HG02678 (cell line): ENCODE measurements around the gene GLP2R.

ENCODE experiments used
- ATAC-seq: cut with Tn5 transposase; IDR thresholded peaks from one replicate; pipeline ENCODE4 v1.9.1; 2021; ENCODE audit warnings: mild to moderate bottlenecking, moderate library complexity; ENCODE audit not compliant: unreplicated experiment

Gene GLP2R

DNA sequence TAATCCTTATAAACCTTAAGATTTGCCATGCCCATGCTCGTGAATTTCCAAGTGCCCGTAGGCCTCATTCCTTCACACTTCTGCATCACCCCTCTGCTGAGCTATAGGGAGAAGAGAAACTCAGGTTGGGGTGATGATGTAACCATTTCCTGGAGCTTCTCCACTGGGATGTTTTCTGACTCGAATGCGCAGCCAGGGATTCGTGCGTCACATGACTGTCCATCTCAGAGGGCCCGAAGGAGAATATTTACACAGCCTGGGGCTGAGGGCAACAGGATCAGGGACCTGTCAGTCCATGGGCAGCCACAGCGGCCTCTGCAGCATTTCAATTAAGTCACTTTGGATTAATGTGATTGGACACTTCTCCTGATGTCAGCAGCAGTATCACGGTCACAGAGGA is 12.6 kb upstream of the GLP2R start:
- ATAC-seq: no peak

DNA sequence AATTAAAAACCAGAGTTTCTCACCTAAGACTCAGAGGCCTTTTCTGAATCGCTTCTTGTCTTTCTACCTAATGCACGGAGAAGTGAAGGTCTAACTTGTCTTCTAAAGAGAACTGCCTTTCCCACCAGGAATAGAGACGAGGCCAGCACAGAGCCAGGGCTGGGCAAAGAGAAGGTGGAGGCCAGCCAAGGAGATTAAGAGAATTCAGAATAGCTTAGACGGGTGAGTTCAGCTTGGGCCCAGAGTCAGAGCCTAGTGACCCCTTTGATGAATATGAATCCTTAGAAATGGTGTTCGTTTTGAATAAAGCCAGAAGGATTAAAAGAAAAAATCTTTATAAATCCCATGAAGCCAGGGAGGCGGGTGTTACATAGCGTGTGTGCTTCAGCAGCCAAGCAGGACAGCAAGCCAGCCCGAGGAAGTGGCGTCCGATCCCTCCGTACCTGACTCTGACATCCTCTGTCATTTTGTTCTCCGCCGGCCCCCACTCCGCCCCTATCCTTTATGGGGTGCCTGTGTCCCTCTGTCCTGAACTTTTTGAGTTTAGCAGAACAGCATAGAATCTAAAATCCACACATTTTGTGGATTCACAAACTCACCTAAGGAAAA is 11.3 kb upstream of the GLP2R start:
- no peak for ATAC-seq

DNA sequence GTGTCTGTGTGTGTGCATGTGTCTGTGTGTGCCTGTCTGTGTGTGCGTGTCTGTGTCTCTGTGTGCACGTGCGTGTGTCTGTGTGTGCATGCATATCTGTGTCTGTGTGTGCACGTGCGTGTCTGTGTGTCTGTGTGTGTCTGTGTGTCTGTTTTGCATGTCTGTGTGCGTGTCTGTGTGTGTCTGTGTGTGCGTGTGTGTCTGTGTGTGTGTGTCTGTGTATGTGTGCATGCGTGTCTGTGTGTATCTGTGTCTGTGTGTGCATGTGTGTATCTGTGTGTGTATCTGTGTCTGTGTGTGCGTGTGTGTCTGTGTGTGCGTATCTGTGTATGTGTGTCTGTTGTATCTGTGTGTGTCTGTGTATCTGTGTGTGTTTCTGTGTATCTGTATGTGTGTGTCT is 9.3 kb upstream of the GLP2R start:
- no peak for ATAC-seq

DNA sequence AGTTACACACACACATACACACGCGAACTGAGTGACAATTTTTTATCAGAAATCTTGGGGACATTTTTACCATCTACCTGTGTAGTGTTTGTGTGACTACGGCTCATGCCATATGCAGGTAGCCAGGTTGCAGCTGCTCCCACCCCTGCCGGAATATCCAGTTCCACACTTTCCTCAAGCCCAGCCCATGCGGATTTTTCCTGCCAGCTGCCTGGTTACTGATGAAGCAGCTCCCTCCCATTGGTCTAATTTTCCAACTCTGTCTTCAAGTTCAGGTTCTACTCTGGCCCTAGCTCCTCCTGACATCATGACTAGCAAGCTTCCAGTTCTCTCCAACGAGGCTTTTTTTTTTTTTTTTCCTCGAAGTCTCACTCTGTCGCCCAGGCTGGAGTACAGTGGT is 8.6 kb upstream of the GLP2R start:
- no peak for ATAC-seq

DNA sequence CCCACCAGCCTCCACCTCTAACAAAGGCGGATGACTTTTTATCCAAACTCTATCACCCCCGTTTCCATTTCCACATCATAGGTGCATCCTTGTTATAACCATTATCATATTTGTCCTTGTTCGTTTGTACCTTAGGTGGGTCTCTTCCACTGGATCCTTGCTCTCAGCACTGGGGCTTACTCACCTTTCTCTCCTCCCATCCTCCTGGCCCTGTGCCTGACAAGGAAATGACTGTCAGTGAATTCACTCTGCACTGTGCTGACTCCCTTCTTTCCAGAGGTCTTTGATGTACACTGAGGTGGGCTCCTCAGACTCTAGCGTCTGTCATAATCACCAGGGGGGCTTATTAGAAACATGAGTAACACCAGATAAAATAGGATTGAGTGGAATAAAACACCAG is 7.0 kb upstream of the GLP2R start:
- no peak for ATAC-seq

DNA sequence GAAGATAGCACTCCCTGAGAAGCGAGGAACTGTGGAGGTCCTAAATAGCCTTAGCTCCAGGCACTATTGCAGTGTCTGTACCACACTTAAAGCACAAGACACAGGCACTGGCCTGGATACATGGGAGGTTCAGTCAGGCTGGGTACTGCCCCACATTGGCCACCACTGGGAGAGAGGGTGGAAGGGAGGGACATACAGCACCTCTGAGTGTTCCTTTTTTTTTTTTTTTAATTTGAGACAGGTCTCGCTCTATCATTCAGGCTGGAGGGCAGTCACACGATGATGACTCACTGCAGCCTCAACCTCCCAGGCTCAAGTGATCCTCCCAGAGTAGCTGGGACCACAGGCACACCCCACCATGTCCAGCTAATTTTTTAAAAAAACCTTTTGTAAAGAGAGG is 5.3 kb upstream of the GLP2R start:
- no peak for ATAC-seq

DNA sequence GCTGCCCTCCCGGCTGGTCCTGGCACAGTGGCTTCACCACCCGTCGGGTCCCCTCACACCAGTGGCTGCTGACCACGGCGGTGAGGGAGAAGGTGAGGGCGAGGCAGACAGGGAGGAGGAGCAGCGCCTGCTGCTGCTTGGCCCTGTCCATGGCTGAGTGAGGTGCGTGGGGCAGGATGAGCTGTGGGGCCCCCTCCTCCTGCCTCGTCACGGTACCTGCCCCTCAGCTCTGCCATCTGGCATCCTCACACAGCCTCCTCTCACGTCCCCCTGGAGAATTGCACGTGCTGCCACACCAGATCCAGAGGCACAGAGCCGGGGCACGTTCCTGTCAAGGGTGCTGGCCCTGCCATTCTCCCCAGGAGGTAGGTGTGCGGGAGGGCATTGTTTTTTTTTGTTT is 3.8 kb upstream of the GLP2R start, which contains the start of gene GSG1L2:
Gene GSG1L2, minus strand, starts transcription at position 159 of the 400 bp plus-strand sequence. Its CDS starts 8 bp downstream, at position 151.
- no peak for ATAC-seq

DNA sequence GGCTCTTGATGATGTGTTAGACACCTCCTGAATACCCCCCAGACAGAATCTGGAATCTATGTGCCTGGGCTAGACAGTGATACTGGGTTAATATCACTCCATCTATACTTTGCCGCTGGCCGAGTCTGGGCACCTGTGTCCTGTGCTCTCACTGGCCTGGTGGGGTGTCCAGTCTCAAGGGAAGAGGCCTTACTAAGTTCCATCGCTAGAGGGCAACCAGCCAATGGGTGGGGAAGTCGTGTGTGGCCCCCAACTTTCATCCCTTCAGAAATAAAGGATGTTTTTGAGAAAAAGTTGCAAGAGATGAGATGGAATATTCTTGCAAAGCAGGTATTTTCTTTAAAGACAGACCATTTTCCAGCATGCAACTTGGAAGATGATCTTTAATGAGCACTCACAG is 1.6 kb upstream of the GLP2R start:
- no peak for ATAC-seq

DNA sequence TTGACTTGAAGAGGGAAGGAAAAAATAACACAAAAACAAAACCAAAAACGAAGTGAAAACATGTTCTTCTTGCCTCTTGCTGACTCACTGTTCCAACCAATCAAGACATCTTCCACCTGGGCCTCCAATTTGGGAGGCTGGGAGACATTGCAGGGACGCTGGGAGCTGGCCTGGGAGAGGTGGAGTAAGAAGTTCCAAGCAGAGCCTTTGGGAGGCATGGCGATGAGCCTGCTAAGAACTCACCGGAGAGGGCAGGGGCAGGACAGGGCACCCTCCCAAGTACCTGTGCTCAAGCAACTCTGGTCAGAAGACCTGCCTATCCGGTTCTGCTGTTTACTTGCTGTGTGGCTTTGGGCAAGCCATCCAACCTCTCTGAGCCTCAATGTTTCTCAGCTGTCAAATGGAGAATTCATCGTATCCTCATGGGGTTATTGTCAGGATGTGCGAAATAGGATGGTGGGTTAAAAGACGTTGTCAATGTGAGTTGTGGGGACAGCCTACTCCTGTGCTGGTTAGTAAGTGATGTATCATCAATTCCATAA is 856 bp upstream of the GLP2R start:
- no peak for ATAC-seq

DNA sequence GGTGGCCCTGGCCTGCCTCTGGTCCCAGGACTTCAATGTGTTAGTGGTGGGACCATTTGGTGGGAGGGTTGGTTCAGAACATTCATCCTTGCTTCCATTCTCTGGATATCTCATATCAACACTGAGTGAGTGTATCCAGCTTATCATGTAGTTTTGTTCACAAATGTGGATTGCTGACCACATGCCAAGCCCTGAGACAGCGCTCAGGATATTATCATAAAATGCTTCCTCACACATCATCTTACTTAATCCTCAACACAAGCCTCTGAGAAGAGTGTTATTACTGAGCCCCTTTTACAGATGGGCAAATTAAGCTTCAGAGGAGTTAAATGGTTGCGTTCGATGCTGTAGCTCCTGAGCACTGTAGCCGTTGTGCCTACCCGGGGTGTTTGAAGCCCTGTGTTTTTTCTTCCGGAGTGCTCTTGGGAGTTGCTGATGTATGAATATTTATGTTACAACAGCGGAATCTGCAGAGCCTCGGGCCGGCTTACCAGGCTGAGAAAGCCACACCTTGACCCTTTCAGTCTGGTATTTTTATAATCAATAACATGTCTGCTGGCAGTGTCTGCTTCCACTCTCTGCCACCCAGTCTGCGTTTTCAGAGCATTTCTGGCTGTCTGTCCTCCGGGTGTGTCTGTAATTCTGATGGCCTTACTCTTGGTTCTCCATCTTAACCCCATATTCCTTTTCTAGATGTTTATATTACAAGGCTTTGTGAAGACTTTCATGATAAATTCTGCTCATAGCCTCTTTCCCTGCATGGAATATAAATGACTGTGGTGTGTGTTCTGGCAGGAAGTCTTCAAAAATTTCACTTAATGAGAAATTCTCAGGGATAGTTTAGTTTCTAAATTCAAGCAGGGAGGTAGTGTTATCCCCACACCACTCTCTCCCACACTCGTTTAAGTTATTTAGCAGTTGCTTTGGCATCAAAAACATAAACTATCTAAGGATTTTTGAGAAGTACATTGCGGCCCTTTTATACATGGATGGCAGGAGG is 2.9 kb downstream of the GLP2R start:
- no peak for ATAC-seq

DNA sequence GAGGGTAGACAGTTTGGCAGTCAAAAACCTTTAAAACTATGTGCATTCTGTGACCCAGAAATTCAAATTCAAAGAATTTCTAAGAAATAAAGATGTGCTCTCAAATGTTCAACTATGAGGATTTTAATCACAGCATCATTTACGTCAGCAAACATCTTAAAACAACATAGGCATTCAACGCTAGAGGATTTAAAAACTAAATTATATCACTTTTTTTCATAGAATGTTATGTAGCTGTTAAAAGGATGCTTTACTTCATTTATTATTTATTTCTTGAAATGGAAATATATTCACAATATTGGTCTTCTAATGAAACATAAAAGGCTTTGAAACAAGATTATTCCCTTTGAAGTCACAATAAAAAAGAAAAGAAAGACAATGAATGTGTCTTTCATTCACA is 3.6 kb downstream of the GLP2R start:
- ATAC-seq: no peak

DNA sequence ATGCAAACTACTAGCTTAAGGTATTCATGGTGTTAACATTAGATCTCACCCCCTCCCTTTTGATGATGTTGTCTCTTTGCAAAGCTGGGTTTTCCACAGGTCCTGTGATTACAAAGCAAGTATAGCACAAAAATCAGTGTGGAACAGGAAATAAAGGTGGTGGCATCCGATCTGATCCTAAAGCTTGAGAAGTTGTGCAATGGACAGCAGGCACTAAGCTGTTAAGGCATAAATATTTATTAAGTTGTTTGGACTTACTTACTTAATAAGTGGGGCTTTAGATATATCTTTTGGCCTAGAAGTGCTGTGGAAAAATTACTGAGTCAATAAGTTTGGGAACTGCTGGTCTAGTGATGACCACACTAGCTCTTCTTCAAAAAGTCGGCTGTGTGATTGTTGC is 5.0 kb downstream of the GLP2R start:
- no peak for ATAC-seq

DNA sequence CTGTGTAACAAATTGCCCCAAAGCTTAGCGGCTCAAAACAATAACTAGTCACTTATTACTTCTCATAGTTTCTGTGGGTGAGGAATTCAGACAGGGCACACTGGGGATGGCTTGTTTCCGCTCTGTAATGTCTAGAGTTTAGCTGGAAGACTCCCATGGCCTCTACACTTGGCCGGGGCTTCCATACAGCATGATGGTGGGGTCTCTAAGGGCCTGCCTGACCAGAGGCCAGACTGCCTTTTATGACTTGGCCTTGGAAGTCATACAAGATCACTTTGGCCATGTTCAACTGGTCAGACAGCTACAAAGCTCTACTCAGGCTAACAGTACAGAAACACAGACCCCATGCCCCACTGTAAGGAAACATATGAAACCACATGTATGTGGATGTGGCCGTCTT is 8.2 kb downstream of the GLP2R start:
- no peak for ATAC-seq

DNA sequence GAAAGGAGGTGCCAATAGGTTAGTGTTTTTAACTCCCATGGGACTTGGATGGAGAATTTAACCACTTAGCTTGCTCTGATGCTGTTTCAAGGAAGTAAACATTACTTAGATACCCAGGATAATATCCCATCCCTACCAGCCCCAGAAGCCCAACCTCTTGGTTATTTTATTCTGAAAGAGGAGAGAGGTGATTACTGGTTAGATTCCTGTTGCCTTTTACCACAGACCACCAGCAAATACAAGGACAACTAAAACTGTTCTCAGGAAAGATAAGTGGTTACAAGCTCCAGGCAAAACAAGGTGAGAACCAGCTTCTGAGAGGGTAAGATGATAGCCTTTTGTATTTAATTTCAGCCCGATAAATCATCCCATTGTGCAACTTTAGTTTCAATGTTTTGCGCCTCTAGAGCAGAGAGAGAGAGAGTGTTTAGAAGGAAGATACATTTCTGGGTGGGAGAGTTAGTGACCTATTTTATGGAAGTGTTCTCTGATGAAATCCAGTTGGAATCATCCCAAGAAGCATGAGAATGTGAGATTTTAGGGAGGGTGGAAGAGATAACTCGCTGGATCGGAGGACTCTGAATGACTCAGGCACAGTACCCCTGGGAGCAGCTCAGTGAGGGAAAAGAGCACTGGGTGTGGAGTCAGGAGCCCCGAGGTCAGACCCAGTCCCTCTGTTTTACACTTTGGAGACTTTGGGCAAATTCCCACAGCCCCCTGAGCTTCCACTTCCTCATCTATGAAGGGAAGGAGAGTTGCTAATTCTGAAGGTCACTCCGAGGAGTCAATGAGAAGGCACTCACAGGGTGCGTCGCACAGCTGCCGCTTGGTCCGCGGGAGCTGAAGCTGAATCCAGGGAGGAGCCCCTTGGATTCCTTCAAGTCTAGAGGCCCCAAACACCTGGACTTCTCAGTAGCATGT is 12.1 kb downstream of the GLP2R start:
- ATAC-seq: no peak

DNA sequence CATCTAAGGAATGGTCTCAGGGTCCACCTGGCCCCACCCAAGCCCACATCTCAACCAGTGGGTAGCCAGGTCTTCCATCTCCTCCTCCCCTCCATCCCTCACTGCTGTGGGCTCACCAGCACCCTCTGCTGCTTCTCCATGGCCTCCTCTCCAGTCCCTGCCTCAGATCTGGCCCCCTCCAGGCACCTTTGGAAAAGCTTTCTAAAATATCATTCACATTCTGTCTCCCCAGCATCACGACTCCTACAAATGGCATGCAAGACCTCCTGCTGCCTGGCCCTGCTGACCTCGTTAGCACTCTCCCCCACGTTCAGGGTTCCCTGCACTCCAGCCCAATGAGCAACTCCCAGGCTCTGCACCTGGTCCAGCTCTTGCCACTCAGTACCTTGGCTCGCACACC is 13.7 kb downstream of the GLP2R start:
- ATAC-seq: no peak

DNA sequence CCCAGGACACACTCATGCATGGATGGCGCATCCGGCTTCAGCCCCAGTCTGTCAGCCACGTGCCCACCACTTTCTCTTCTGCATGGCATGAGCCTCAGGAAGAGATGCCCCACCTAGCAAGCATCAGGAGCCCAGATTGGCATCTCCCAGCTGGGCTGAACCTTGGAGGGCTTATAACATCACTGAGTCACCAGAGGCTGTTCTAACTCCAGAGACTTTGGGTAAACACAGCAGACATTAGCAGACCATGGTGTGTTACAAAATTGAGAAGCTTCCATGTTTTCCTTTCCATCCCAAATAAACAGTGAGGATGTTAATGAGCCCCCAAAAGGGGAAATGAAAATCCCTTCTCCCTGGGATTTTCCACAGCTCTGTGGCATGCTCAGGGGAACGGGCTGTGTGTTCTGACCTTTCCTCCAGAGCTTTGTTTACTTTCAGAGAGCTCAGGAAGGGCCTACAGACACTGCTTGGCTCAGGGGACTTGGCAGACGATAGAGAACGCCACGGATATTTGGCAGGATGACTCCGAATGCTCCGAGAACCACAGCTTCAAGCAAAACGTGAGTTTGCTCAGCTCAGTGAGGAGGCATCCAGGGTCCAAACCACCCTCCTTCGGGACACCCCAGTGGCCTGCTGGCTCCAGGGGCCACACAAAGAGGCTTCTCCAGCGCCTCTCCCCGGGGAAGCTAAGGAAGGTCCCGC is 16.5 kb downstream of the GLP2R start:
- no peak for ATAC-seq

DNA sequence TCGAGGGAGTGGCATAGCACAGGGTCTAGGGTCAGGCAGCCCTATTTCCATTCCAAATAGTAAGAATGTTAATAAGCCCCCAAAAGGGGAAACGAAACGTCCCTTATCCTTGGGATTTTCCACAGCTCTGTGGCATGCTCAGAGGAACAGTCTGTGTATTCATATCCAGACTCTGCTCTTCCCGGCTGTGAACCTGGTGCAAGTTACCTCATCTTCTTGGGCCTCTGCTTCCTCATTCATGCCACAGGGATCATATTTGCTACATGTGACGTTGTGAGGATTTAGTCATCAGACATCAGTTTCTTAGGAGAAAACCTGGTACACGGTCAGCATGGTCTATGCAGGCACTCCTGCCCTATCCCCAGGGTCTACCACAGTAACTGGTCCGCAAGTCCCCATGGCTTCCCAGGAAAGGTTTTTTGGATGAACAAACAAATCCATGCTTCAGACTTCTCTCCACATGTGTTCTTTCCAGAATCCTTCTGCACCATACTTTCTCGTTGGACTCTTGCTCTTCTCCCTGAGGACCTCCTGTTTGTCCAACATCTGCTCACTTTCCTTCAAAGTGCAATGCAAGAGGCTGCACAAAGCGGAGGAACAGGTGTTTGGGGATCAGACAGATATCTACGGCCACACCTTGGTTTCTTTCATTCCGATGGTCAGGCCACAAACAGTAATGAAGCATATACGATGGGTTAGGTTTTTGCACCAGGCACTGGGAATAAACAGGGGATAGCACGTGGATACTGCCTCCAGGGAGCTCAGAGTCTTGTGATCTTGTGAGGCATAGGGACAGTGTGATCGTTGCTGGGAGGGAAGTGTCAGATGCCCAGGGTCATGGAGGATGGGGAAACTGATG is 17.7 kb downstream of the GLP2R start:
- no peak for ATAC-seq

DNA sequence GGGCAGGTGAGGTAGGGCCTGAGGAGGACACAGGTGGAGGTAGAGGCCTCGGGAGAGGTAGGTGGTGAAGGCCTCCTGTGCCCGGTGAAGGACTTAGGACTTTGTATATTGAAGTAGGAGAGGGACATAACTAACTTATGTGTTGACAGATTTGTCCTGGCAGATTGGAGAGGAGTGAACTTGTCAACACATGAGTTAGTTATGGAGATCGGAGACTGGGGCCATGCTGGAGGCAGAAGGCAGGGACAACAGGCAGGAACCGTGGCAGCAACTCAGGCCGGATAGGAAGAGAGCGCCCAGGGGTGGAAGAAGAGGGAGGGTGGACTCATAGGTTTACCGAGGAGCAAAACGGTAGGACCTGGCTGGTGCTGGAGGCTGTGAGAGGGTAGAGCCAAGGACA is 18.4 kb downstream of the GLP2R start:
- ATAC-seq: no peak

DNA sequence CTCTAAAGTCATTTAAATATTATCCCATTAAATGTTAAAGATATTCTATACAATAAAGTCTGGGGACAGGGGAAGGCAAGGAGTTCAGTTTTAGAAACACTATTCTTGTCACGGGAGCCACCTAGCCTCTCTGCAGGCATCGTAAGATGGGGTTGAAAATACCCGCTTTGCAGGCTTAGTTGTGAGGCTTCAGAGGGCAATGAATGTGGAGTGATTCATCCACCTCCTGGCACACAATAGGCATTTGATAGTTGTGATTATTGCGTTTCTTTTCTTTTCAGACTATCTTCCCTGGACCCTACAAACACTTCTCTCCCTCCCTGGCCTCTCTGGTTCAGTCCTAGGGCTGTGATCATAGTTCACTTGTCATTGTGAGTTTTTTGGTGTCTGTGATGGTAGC is 19.6 kb downstream of the GLP2R start:
- no peak for ATAC-seq
